Measurements from ENCODE around the gene TCP1.

- TF ChIP-seq OSR1 (CRISPR knock-in tag; IDR thresholded peaks at IDR 0.05) (no peak), SNAI2 (CRISPR knock-in tag; IDR thresholded peaks at IDR 0.05) (no peak), PPARA (CRISPR knock-in tag; IDR thresholded peaks at IDR 0.05; ENCODE audit: borderline replicate concordance) (no peak), CREB5 (CRISPR knock-in tag; IDR thresholded peaks at IDR 0.05; ENCODE audit: low read depth) (no peak), ARNTL (CRISPR knock-in tag; IDR thresholded peaks at IDR 0.05; ENCODE audit: borderline replicate concordance, low read depth) (no peak), PATZ1 (CRISPR knock-in tag; IDR thresholded peaks at IDR 0.05; ENCODE audit: borderline replicate concordance) (no peak), ZC3H10 (CRISPR knock-in tag; IDR thresholded peaks at IDR 0.05) (no peak), ZNF565 (CRISPR knock-in tag; conservative IDR thresholded peaks at IDR 0.05; ENCODE audit: low read depth) (no peak), POU6F1 (CRISPR knock-in tag; IDR thresholded peaks at IDR 0.05; ENCODE audit: borderline replicate concordance, low read depth) (no peak), GLIS3 (CRISPR knock-in tag; IDR thresholded peaks at IDR 0.05) (no peak)
Observed at GRCh38 chr6:159745081-159745480, 44.3 kb downstream of the TCP1 start.
